Vagina (tissue), 2 donors: Measurements from ENCODE around the gene PHF24.

Experiments used
- POLR2A ChIP-seq, 2 donors: fragments of 450-650 bp; IDR thresholded peaks; one replicate each; pipeline ENCODE4 v1.6.1; 2017; ENCODE audit warnings: antibody characterized with exemption in 2 of 2, mild to moderate bottlenecking in 2 of 2, moderate library complexity in 2 of 2
- TF ChIP-seq, protein P1 (sequence below), 3 experiments: fragments of 450-650 bp in 2 of 3; fragments of 200-600 bp in 1 of 3; sonication (generic) in 1 of 3; IDR thresholded peaks; one replicate each; pipeline ENCODE4 v1.5.1; 2017 to 2019; ENCODE audit warnings: antibody characterized with exemption in 3 of 3, mild to moderate bottlenecking in 2 of 3, moderate library complexity in 2 of 3

DNA sequence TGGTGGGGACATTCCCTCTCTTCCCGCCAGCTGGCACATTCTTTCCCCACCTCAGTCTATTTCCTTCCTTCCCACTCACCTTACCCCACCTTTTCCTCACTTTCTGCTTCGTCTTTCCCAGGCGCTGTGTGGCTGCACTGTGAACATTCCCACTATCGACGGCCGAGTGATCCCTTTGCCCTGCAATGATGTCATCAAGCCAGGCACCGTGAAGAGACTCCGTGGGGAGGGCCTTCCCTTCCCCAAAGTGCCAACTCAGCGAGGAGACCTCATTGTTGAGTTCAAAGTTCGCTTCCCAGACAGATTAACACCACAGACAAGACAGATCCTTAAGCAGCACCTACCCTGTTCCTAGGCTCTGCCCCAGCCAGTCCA, 38.8 kb downstream of the PHF24 start:
- TF ChIP-seq, protein P1, sequence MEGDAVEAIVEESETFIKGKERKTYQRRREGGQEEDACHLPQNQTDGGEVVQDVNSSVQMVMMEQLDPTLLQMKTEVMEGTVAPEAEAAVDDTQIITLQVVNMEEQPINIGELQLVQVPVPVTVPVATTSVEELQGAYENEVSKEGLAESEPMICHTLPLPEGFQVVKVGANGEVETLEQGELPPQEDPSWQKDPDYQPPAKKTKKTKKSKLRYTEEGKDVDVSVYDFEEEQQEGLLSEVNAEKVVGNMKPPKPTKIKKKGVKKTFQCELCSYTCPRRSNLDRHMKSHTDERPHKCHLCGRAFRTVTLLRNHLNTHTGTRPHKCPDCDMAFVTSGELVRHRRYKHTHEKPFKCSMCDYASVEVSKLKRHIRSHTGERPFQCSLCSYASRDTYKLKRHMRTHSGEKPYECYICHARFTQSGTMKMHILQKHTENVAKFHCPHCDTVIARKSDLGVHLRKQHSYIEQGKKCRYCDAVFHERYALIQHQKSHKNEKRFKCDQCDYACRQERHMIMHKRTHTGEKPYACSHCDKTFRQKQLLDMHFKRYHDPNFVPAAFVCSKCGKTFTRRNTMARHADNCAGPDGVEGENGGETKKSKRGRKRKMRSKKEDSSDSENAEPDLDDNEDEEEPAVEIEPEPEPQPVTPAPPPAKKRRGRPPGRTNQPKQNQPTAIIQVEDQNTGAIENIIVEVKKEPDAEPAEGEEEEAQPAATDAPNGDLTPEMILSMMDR (IDR thresholded peaks at IDR 0.05), result no peak
- TF ChIP-seq POLR2A (IDR thresholded peaks at IDR 0.05), result no peak
